ENCODE results near the gene PLCH1. TPM values are rescaled to one million over a fixed set of nuclear protein-coding genes. Genes with fewer than 3 reads are reported as not detected.

The PLCH1 gene
- total and polyA plus RNA-seq, 2 experiments from 2014 or later = 8.1 to 25.3 TPM

DNA sequence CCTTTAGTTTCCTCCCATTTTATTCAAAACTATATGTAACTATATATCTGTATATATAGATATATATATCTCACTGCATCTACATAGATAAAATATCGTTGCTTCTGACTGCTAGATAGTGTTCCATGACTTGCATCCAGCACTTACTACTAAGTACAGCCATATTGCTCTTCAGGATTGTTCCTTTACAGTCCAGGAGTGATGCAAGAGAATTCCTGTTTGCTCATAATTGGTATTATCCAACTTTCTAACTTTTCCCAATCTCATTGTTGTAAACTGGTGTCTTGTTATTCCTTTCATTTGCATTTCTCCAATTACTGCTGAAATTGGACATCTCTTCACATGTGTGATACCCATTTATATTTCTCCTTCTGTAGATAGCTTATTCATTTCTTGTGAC lies 351.6 kb downstream of the PLCH1 start:
- Mint-ChIP-seq H3K36me3 (ENCODE audit: low read depth) (peaks cover 10% of the 10 kb centered on the region; the same call in 2 of the 3 replicates), H3K27me3 (ENCODE audit: insufficient read depth, low read depth, poor library complexity) (no peaks in the 10 kb centered on the region), H3K9me3 (peaks cover 11% of the 10 kb centered on the region), H3K4me1 (0 out of 3 replicates have a peak, but pooled peaks cover 2% of the 10 kb centered on the region), H3K27ac (no peak overlapping the region), H3K4me3 (no peak overlapping the region)
- no peak for TF ChIP-seq JUNB (IDR thresholded peaks at IDR 0.05; ENCODE audit: unreplicated experiment)
- no peaks in the 10 kb centered on the region for H3K4me1 ChIP-seq (ENCODE audit: insufficient read depth)
- H3F3A ChIP-seq (replicated peaks; ENCODE audit: low read depth) = no peaks in the 10 kb centered on the region
- DNase-seq (ENCODE audit: low spot score) (no peak), ATAC-seq (no peak)
- no peaks in the 10 kb centered on the region for H4K20me1 ChIP-seq (replicated peaks; ENCODE audit: insufficient read depth)
- H3K4me3 ChIP-seq = no peak overlapping the region
- no peak overlapping the region for H3K4me2 ChIP-seq
- H2AFZ ChIP-seq = no peak overlapping the region
- no peak overlapping the region for H3K27ac ChIP-seq (ENCODE audit: low read depth)
- no peaks in the 10 kb centered on the region for H3K79me2 ChIP-seq (replicated peaks; ENCODE audit: insufficient read depth)
- peaks cover 4% of the 10 kb centered on the region; the same call in 1 of the 2 replicates for H3K9me2 ChIP-seq (ENCODE audit: insufficient read depth)
- no peaks in the 10 kb centered on the region for H3K36me3 ChIP-seq (ENCODE audit: insufficient read depth)
- no peaks in the 10 kb centered on the region for H3K27me3 ChIP-seq (ENCODE audit: insufficient read depth)

- Mint-ChIP-seq H3K36me3 (ENCODE audit: low read depth) (peaks cover 10% of the 10 kb centered on the region; the same call in 2 of the 3 replicates), H3K9me3 (peaks cover 11% of the 10 kb centered on the region), H3K27ac (no peak overlapping the region), H3K27me3 (ENCODE audit: insufficient read depth, low read depth, poor library complexity) (no peaks in the 10 kb centered on the region), H3K4me1 (peaks cover 3% of the 10 kb centered on the region; the same call in 2 of the 3 replicates), H3K4me3 (no peak overlapping the region)
- Histone ChIP-seq H2AFZ (peak overlapping the region; percentile 60; the same call in 1 of the 2 replicates), H3K36me3 (ENCODE audit: insufficient read depth) (no peaks in the 10 kb centered on the region), H3K4me2 (no peak overlapping the region), H3K27me3 (ENCODE audit: insufficient read depth) (no peaks in the 10 kb centered on the region), H3K4me1 (ENCODE audit: insufficient read depth) (no peaks in the 10 kb centered on the region), H3K4me3 (no peak overlapping the region), H3F3A (replicated peaks; ENCODE audit: low read depth) (no peaks in the 10 kb centered on the region), H3K9me2 (ENCODE audit: insufficient read depth) (peaks cover 4% of the 10 kb centered on the region; the same call in 1 of the 2 replicates), H4K20me1 (replicated peaks; ENCODE audit: insufficient read depth) (no peaks in the 10 kb centered on the region), H3K79me2 (replicated peaks; ENCODE audit: insufficient read depth) (no peaks in the 10 kb centered on the region), H3K27ac (ENCODE audit: low read depth) (no peak overlapping the region)
- DNase-seq (ENCODE audit: low spot score) = no peak
- ATAC-seq = no peak; the same call in 2 of the 3 replicates
- TF ChIP-seq EZH2phosphoT487 (IDR thresholded peaks at IDR 0.05; ENCODE audit: unreplicated experiment) (no peak), STAT1 (IDR thresholded peaks at IDR 0.05; ENCODE audit: unreplicated experiment) (no peak), ZNF331 (CRISPR knock-in tag; IDR thresholded peaks at IDR 0.05; ENCODE audit: low read depth) (no peak)
These were observed 352.7 kb downstream of the PLCH1 start for GRCh38 chr3:155392138-155392537.

GRCh38 chr3:155391551-155391958 lies 353.3 kb downstream of the PLCH1 start:
- Mint-ChIP-seq H3K9me3 (peaks cover 11% of the 10 kb centered on the region), H3K27me3 (ENCODE audit: insufficient read depth, low read depth, poor library complexity) (peaks cover 2% of the 10 kb centered on the region), H3K4me1 (peaks cover 6% of the 10 kb centered on the region; the same call in 2 of the 3 replicates), H3K4me3 (no peak overlapping the region), H3K36me3 (ENCODE audit: low read depth) (peaks cover 10% of the 10 kb centered on the region; the same call in 2 of the 3 replicates), H3K27ac (no peak overlapping the region)
- Histone ChIP-seq H2AFZ (peak overlapping the region; percentile 56), H3K9me2 (ENCODE audit: insufficient read depth) (peaks cover 4% of the 10 kb centered on the region; the same call in 1 of the 2 replicates), H3K4me1 (ENCODE audit: insufficient read depth) (no peaks in the 10 kb centered on the region), H4K20me1 (replicated peaks; ENCODE audit: insufficient read depth) (no peaks in the 10 kb centered on the region), H3K79me2 (replicated peaks; ENCODE audit: insufficient read depth) (no peaks in the 10 kb centered on the region), H3K27ac (ENCODE audit: low read depth) (no peak overlapping the region), H3K36me3 (ENCODE audit: insufficient read depth) (no peaks in the 10 kb centered on the region), H3K27me3 (ENCODE audit: insufficient read depth) (no peaks in the 10 kb centered on the region), H3K4me2 (no peak overlapping the region), H3F3A (replicated peaks; ENCODE audit: low read depth) (no peaks in the 10 kb centered on the region), H3K4me3 (no peak overlapping the region)
- DNase-seq (ENCODE audit: low spot score) (peak; percentile 7), ATAC-seq (no peak)
- TF ChIP-seq STAT1 (IDR thresholded peaks at IDR 0.05; ENCODE audit: unreplicated experiment) (no peak), NANOG (IDR thresholded peaks at IDR 0.05; ENCODE audit: borderline replicate concordance) (no peak), CREB1 (CRISPR knock-in tag; IDR thresholded peaks at IDR 0.05; ENCODE audit: low read depth) (no peak), EZH2phosphoT487 (IDR thresholded peaks at IDR 0.05; ENCODE audit: unreplicated experiment) (no peak), ZNF114 (CRISPR knock-in tag; IDR thresholded peaks at IDR 0.05) (no peak), ZNF462 (CRISPR knock-in tag; IDR thresholded peaks at IDR 0.05) (no peak), ETS1 (IDR thresholded peaks at IDR 0.05) (no peak)
